ENCODE results near the gene GAREM1.

GAREM1 gene

GRCh38 chr18:32446780-32447179 lies 23.9 kb downstream of the GAREM1 start:
- H3K4me3 ChIP-seq (ENCODE audit: control insufficient read depth, low read depth, low read length): no peak overlapping the region
- no peak for TF ChIP-seq CTCF (conservative IDR thresholded peaks at IDR 0.05; ENCODE audit: control insufficient read depth, insufficient read depth, low read depth, low read length)
- DNase-seq (ENCODE audit: low read depth): no peak

GRCh38 chr18:32445846-32446245 lies 24.8 kb downstream of the GAREM1 start:
- no peak for DNase-seq (ENCODE audit: low read depth)
- TF ChIP-seq CTCF (conservative IDR thresholded peaks at IDR 0.05; ENCODE audit: control insufficient read depth, insufficient read depth, low read depth, low read length): no peak
- no peak overlapping the region for H3K4me3 ChIP-seq (ENCODE audit: control insufficient read depth, low read depth, low read length)

- no peak for TF ChIP-seq CTCF (conservative IDR thresholded peaks at IDR 0.05; ENCODE audit: control insufficient read depth, insufficient read depth, low read depth, low read length)
- H3K4me3 ChIP-seq (ENCODE audit: control insufficient read depth, low read depth, low read length): no peak overlapping the region
- DNase-seq (ENCODE audit: low read depth): no peak
Measured at GRCh38 chr18:32443706-32444215, 26.9 kb downstream of the GAREM1 start.

DNA sequence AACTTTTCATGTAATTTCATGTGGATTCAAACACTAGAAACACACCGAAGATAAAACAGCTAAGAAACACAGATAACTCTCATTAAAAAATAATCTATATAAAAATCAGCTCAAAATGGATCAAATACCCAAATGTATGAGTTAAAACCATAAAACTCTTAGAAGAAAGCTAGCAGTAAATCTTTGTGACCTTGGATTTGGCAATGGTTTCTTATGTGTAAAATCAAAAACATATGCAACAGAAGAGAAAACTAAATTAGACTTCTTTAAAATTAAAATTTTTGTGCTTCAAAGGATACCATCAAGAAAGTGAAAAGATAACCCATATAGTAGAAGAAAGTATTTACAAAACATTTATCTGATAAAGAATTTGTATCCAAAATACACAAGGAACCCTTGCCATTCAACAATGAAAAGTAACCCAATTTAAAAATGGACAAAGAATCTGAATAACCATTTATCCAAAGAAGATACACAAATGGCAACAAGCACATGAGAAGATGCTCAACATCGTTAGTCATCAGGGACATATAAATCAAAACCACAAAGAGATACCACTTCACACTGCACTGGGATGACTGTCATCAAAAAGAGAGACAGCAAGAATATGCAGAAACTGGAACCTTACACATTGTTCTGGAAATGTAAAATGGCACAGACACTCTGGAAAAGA lies 27.5 kb downstream of the GAREM1 start:
- H3K4me3 ChIP-seq (ENCODE audit: control insufficient read depth, low read depth, low read length): no peak overlapping the region
- no peak for TF ChIP-seq CTCF (conservative IDR thresholded peaks at IDR 0.05; ENCODE audit: control insufficient read depth, insufficient read depth, low read depth, low read length)
- DNase-seq (ENCODE audit: low read depth): peak; percentile 56

DNA sequence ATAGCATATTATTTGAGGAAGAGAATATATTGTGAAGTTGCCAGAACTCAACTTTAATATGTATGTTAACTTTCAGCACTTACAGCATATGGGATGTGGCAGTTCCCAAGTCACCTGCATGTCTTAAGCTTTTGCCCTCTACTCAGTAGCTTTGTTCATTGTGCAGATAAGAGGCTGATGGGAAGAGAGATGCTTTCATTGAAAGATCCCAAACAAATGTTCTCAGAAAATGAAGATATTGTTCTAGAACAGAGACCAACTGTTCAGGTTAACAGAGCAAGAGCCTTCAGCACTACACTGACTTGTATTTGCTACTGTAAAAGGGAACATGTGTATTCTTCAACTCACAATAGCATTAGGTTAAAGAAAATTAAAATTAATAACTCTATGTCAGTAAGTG lies 28.1 kb downstream of the GAREM1 start:
- TF ChIP-seq CTCF (conservative IDR thresholded peaks at IDR 0.05; ENCODE audit: control insufficient read depth, insufficient read depth, low read depth, low read length): no peak
- no peak overlapping the region for H3K4me3 ChIP-seq (ENCODE audit: control insufficient read depth, low read depth, low read length)
- DNase-seq (ENCODE audit: low read depth): no peak

DNA sequence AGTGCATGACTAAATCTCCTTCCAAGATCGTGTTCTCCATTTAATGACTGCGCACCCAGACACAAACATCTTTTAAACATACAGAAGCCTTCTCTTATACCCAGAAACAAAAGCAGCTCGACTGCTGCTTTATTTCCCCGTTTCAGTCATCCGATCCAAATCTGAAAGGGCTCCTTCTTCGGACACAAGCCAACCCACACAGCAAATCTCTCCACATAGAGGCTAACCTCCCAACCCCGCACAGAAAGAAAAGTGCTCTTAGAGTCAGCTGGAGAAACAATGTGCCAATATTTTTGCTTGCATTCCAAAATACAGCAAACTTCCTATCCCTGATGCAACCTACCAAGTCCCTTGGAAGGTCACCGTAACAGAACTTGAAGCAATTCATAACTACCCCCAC lies 29.1 kb downstream of the GAREM1 start:
- no peak for TF ChIP-seq CTCF (conservative IDR thresholded peaks at IDR 0.05; ENCODE audit: control insufficient read depth, insufficient read depth, low read depth, low read length)
- H3K4me3 ChIP-seq (ENCODE audit: control insufficient read depth, low read depth, low read length): no peak overlapping the region
- DNase-seq (ENCODE audit: low read depth): peak; percentile 57

Measured in fibroblast of mammary gland (primary cell).